B cell (primary cell): Measurements from ENCODE around the gene NKX2-3. TPM values are rescaled to one million over a fixed set of nuclear protein-coding genes. Genes with fewer than 3 reads are reported as not detected.
A peak's percentile ranks its signal among the peaks of the same experiment; 100 is the strongest.

Source experiments
- ATAC-seq: fragments of 200-7000 bp; cut with Tn5 transposase; one replicate; pipeline ENCODE4 v1.10.0; 2021; ENCODE audit warnings: low read depth, mild to moderate bottlenecking, moderate number of reproducible peaks, moderate library complexity
- CTCF ChIA-PET: fragments of 350-600 bp; sonication (Branson Sonifier 250); formaldehyde crosslinking; loops from one replicate; lab custom pipeline; 2021; ENCODE audit warnings: antibody characterized with exemption, inconsistent platforms; lab: Charles Lee
- POLR2A ChIA-PET: fragments of 350-600 bp; sonication (Branson Sonifier 250); formaldehyde crosslinking; loops from one replicate; lab custom pipeline; 2021; ENCODE audit warnings: antibody characterized with exemption; lab: Charles Lee
- DNase-seq: peaks from one replicate; pipeline ENCODE4 v3.0.0; 2013
- H2AFZ ChIP-seq: 2 replicates; pipeline ENCODE4 v1.6.1; 2012; ENCODE audit warnings: mild to moderate bottlenecking, low read depth, low read length; ENCODE audit not compliant: insufficient read depth, poor library complexity, severe bottlenecking
- H3K27ac ChIP-seq, 2 donors: 1 replicate in 1 of 2; 2 replicates in 1 of 2; pipeline ENCODE4 v1.5.1; 2012 to 2013; ENCODE audit warnings: low read length in 2 of 2, mild to moderate bottlenecking in 2 of 2, moderate library complexity in 1 of 2
- H3K27me3 ChIP-seq, 4 experiments: fragments of 200-600 bp in 1 of 4; sonication (generic) in 1 of 4; replicated peaks in 1 of 4; 1 replicate in 2 of 4; 2 replicates in 2 of 4; pipeline versions ENCODE4 v1.6.1 to v1.7.0; 2013 to 2016; ENCODE audit warnings: low read length in 3 of 4, mild to moderate bottlenecking in 2 of 4, mixed read lengths in 1 of 4, moderate library complexity in 1 of 4; ENCODE audit not compliant: insufficient read depth in 4 of 4, control insufficient read depth in 3 of 4; ENCODE audit errors: control extremely low read depth in 1 of 4
- H3K36me3 ChIP-seq, 2 experiments: replicated peaks in 1 of 2; 1 replicate in 1 of 2; 2 replicates in 1 of 2; pipeline versions ENCODE4 v1.6.1 to v1.7.1; 2013; ENCODE audit warnings: low read length in 1 of 2; ENCODE audit not compliant: insufficient read depth in 2 of 2, control insufficient read depth in 1 of 2; ENCODE audit errors: control extremely low read depth in 1 of 2, extremely low read depth in 1 of 2
- H3K4me1 ChIP-seq, 2 donors: fragments of 200-600 bp in 1 of 2; sonication (generic) in 1 of 2; 1 replicate in 1 of 2; 2 replicates in 1 of 2; pipeline versions ENCODE4 v1.5.1 to v1.6.1; 2013 to 2017; ENCODE audit warnings: low read length in 2 of 2; ENCODE audit not compliant: control insufficient read depth in 2 of 2, insufficient read depth in 2 of 2
- H3K4me2 ChIP-seq: replicated peaks from 2 replicates; pipeline ENCODE3; 2012; ENCODE audit warnings: mild to moderate bottlenecking, low read depth, low read length; ENCODE audit not compliant: poor library complexity, severe bottlenecking
- H3K4me3 ChIP-seq, 5 experiments: fragments of 200-600 bp in 1 of 5; sonication (generic) in 1 of 5; 1 replicate in 3 of 5; 2 replicates in 2 of 5; pipeline versions ENCODE4 v1.5.1 to v1.7.0; 2011 to 2016; ENCODE audit warnings: low read length in 4 of 5, mild to moderate bottlenecking in 4 of 5, low read depth in 2 of 5, control low read depth in 1 of 5, moderate library complexity in 1 of 5; ENCODE audit not compliant: insufficient read depth in 1 of 5; ENCODE audit errors: control extremely low read depth in 1 of 5, extremely low read depth in 1 of 5
- H3K79me2 ChIP-seq: fragments of 200-600 bp; sonication (generic); one replicate; pipeline ENCODE4 v1.6.0; 2016; ENCODE audit warnings: low read length; ENCODE audit not compliant: control insufficient read depth, insufficient read depth
- H3K9ac ChIP-seq: fragments of 200-600 bp; sonication (generic); 2 replicates; pipeline ENCODE4 v1.6.1; 2017; ENCODE audit warnings: mild to moderate bottlenecking, low read length, moderate library complexity
- H3K9me3 ChIP-seq, 3 donors: one replicate each; pipeline versions ENCODE4 v1.6.1 to v1.7.1; 2013; ENCODE audit warnings: low read length in 2 of 3; ENCODE audit not compliant: control insufficient read depth in 2 of 3, insufficient read depth in 1 of 3; ENCODE audit errors: control extremely low read depth in 1 of 3
- H4K20me1 ChIP-seq: 2 replicates; pipeline ENCODE4 v1.6.0; 2012; ENCODE audit warnings: mild to moderate bottlenecking, low read length; ENCODE audit not compliant: insufficient read depth, control insufficient read depth, poor library complexity, severe bottlenecking
- H3K27ac Mint-ChIP-seq: one replicate; pipeline ENCODE4 v1.8.0; 2021; ENCODE audit warnings: mixed read lengths
- H3K27me3 Mint-ChIP-seq: one replicate; pipeline ENCODE4 v1.8.0; 2021; ENCODE audit warnings: mixed read lengths
- H3K4me1 Mint-ChIP-seq: one replicate; pipeline ENCODE4 v1.8.0; 2021; ENCODE audit warnings: mixed read lengths
- H3K4me3 Mint-ChIP-seq: one replicate; pipeline ENCODE4 v1.8.0; 2021; ENCODE audit warnings: mixed read lengths
- H3K9me3 Mint-ChIP-seq: one replicate; pipeline ENCODE4 v1.8.0; 2022; ENCODE audit warnings: mixed read lengths; ENCODE audit not compliant: insufficient read depth
- CTCF ChIP-seq: fragments of 200-600 bp; IDR thresholded peaks from one replicate; pipeline ENCODE4 v1.8.0; 2022; ENCODE audit warnings: antibody characterized with exemption, mild to moderate bottlenecking
- EZH2 ChIP-seq: IDR thresholded peaks from 2 replicates; pipeline ENCODE4 v1.6.1; 2012; ENCODE audit warnings: borderline replicate concordance, low read depth, mild to moderate bottlenecking, moderate library complexity, low read length; ENCODE audit not compliant: insufficient read depth, poor library complexity, severe bottlenecking
- WGBS: methylation state at CpG from one replicate; pipeline ENCODE4 v1.1.5; 2013; ENCODE audit warnings: missing lambda C conversion rate; ENCODE audit not compliant: insufficient coverage; 5-methylcytosine and 5-hydroxymethylcytosine counted together
- intact Hi-C: fragments of 100-400 bp; cut with micrococcal nuclease; formaldehyde crosslinking; loops from one replicate; pipeline ENCODE4 v1.10.0; 2022
- polyA plus RNA-seq: library from polyadenylated mRNA; depleted of rRNA; stranded (reverse); fragments of >200 nt; gene quantifications from 2 replicates; pipeline ENCODE4 v1.2.3, GENCODE V29; 2012
- total RNA-seq, 2 donors: library from RNA; stranded (reverse); fragments of 120-200 nt in 1 of 2; gene quantifications; 1 replicate in 1 of 2; 2 replicates in 1 of 2; pipeline versions ENCODE4 v1.2.3 to v1.2.4, GENCODE V29; 2013 to 2022

The NKX2-3 gene
- total and polyA plus RNA-seq, 2 donors (not counting 1 experiment from before 2014, with no cell fraction given) = not detected

- H3K9me3 ChIP-seq = peaks cover 0 to under 1% (median 0%) of the 10 kb centered on the region in 3 donors
- H3K4me1 ChIP-seq = peaks cover 6 to 10% of the 10 kb centered on the region in 2 donors
- WGBS = 100% methylated on average over 1 of the region's 1 CpG
- no peak overlapping the region for H2AFZ ChIP-seq
- H3K27me3 Mint-ChIP-seq = peaks cover 76% of the 10 kb centered on the region
- peaks cover 0 to 55% (median 28%) of the 10 kb centered on the region in 4 experiments for H3K27me3 ChIP-seq
- H3K27ac ChIP-seq = no peak overlapping the region
- TF ChIP-seq EZH2 (no peak), CTCF (no peak)
- no peaks in the 10 kb centered on the region for H3K36me3 ChIP-seq
- H3K4me1 Mint-ChIP-seq = peaks cover 6% of the 10 kb centered on the region
- ChIA-PET POLR2A (no interaction called here), CTCF (interaction anchor here (0.6 to 1.7 kb wide), 2 partner anchors 108 to 1430 kb away, joined by 3 to 5 read pairs; no protein-coding TSS in a partner anchor)
- no peaks in the 10 kb centered on the region for H3K79me2 ChIP-seq
- no peaks in the 10 kb centered on the region for H3K9me3 Mint-ChIP-seq
- H3K27ac Mint-ChIP-seq = no peak overlapping the region
- H3K4me2 ChIP-seq = no peak overlapping the region
- no peaks in the 10 kb centered on the region for H4K20me1 ChIP-seq
- no peak overlapping the region for H3K4me3 Mint-ChIP-seq
- ATAC-seq (no peak), DNase-seq (no peak)
- H3K9ac ChIP-seq = no peak overlapping the region
- H3K4me3 ChIP-seq = no peak overlapping the region
- intact Hi-C loops = no loop called here
Measured at GRCh38 chr10:99544322-99544721, 11.6 kb downstream of the NKX2-3 start.

- peak; percentile 43 for ATAC-seq
- Histone ChIP-seq H3K79me2 (no peaks in the 10 kb centered on the region), H3K4me1 (no peaks in the 10 kb centered on the region), H3K4me2 (no peak overlapping the region), H3K27me3 (peaks cover 0 to 31% (median 6%) of the 10 kb centered on the region in 4 experiments), H3K4me3 (no peak overlapping the region), H3K9ac (no peak overlapping the region), H3K36me3 (no peaks in the 10 kb centered on the region), H2AFZ (no peak overlapping the region), H3K27ac (no peak overlapping the region), H3K9me3 (no peaks in the 10 kb centered on the region), H4K20me1 (no peaks in the 10 kb centered on the region)
- intact Hi-C loops = loop anchor here (1.0 kb wide), 1 partner anchor 112 kb away; no protein-coding TSS in a partner anchor
- H3K9me3 Mint-ChIP-seq = no peaks in the 10 kb centered on the region
- peak; percentile 30 for TF ChIP-seq CTCF
- no peak for TF ChIP-seq EZH2
- peak; percentile 27 for DNase-seq
- H3K27ac Mint-ChIP-seq = no peak overlapping the region
- POLR2A ChIA-PET = no interaction called here
- no peak overlapping the region for H3K4me3 Mint-ChIP-seq
- no peaks in the 10 kb centered on the region for H3K4me1 Mint-ChIP-seq
- WGBS = 100% methylated on average over 1 of the region's 2 CpGs
- CTCF ChIA-PET = interaction anchor here (1.2 to 2.6 kb wide), 4 partner anchors 10 to 112 kb away, joined by 3 to 16 read pairs (median 6); partner anchors contain the start of gene NKX2-3
- peaks cover 69% of the 10 kb centered on the region for H3K27me3 Mint-ChIP-seq
Measured at GRCh38 chr10:99548041-99548530, 15.3 kb downstream of the NKX2-3 start.
